HepG2 (cell line): ENCODE measurements around the gene SPAG9. TPM values are rescaled to one million over a fixed set of nuclear protein-coding genes. Genes with fewer than 3 reads are reported as not detected.

Experiments used
- ATF7 ChIP-seq, 2 experiments: fragments of 450-650 bp in 1 of 2; sonication (generic) in 1 of 2; formaldehyde crosslinking in 1 of 2; IDR thresholded peaks; 2 replicates each; pipeline versions ENCODE4 v1.4.0 to v1.6.1; 2016 to 2020; ENCODE audit warnings: antibody characterized with exemption in 1 of 2, mild to moderate bottlenecking in 1 of 2, missing genetic modification reagents in 1 of 2
- CBX1 ChIP-seq: IDR thresholded peaks from one replicate; pipeline ENCODE4 v1.6.1; 2016; ENCODE audit warnings: antibody characterized with exemption, low read depth
- CTCF ChIP-seq: sonication (generic); formaldehyde crosslinking; IDR thresholded peaks from 2 replicates; pipeline ENCODE4 v1.5.0; 2020; ENCODE audit warnings: mild to moderate bottlenecking, missing genetic modification reagents, moderate library complexity
- GPN1 ChIP-seq: sonication (generic); formaldehyde crosslinking; IDR thresholded peaks from 2 replicates; pipeline ENCODE4 v1.5.1; 2020; ENCODE audit warnings: missing genetic modification reagents, borderline replicate concordance
- IKZF1 ChIP-seq: fragments of 450-650 bp; IDR thresholded peaks from 2 replicates; pipeline ENCODE4 v1.7.1; 2016
- JUN ChIP-seq: sonication (generic); formaldehyde crosslinking; IDR thresholded peaks from 2 replicates; pipeline ENCODE4 v1.4.0; 2020; ENCODE audit warnings: mild to moderate bottlenecking, missing genetic modification reagents
- MAFF ChIP-seq: IDR thresholded peaks from 2 replicates; pipeline ENCODE4 v1.6.1; 2011; ENCODE audit warnings: low read depth, low read length, improper control_type of control experiment
- MIER3 ChIP-seq: IDR thresholded peaks from 2 replicates; pipeline ENCODE4 v1.6.1; 2016; ENCODE audit warnings: missing compliant biosample characterization, borderline replicate concordance
- MXD3 ChIP-seq: IDR thresholded peaks from 2 replicates; pipeline ENCODE4 v1.6.1; 2016; ENCODE audit warnings: mild to moderate bottlenecking, missing biosample characterization, missing genetic modification reagents
- NFKBIZ ChIP-seq: IDR thresholded peaks from 2 replicates; pipeline ENCODE4 v1.6.1; 2018; ENCODE audit warnings: missing genetic modification reagents, missing compliant biosample characterization
- NFYC ChIP-seq: IDR thresholded peaks from 2 replicates; pipeline ENCODE4 v1.6.1; 2016; ENCODE audit warnings: missing genetic modification reagents, missing compliant biosample characterization
- PHF8 ChIP-seq: sonication (generic); formaldehyde crosslinking; IDR thresholded peaks from 2 replicates; pipeline ENCODE4 v1.5.0; 2020; ENCODE audit warnings: missing genetic modification reagents
- PITX1 ChIP-seq: sonication (generic); formaldehyde crosslinking; IDR thresholded peaks from 2 replicates; pipeline ENCODE4 v1.5.1; 2020; ENCODE audit warnings: mild to moderate bottlenecking, missing genetic modification reagents
- RAD21 ChIP-seq: fragments of 450-650 bp; formaldehyde crosslinking; IDR thresholded peaks from 2 replicates; pipeline ENCODE4 v1.5.0; 2020; ENCODE audit warnings: mild to moderate bottlenecking
- RXRA ChIP-seq: sonication (generic); formaldehyde crosslinking; IDR thresholded peaks from 2 replicates; pipeline ENCODE4 v1.5.1; 2020; ENCODE audit warnings: missing genetic modification reagents
- SIN3B ChIP-seq: fragments of 150-350 bp; IDR thresholded peaks from 2 replicates; pipeline ENCODE4 v1.6.1; 2014; ENCODE audit warnings: low read length
- ZFP62 ChIP-seq: sonication (generic); formaldehyde crosslinking; IDR thresholded peaks from 2 replicates; pipeline ENCODE4 v1.4.0; 2020; ENCODE audit warnings: missing genetic modification reagents
- ZFP82 ChIP-seq: sonication (generic); formaldehyde crosslinking; IDR thresholded peaks from 2 replicates; pipeline ENCODE4 v1.5.1; 2020; ENCODE audit warnings: mild to moderate bottlenecking, missing genetic modification reagents, borderline replicate concordance
- ZFP91 ChIP-seq: sonication (generic); formaldehyde crosslinking; IDR thresholded peaks from 2 replicates; pipeline ENCODE4 v1.9.0; 2022; ENCODE audit warnings: missing genetic modification reagents, mild to moderate bottlenecking, borderline replicate concordance
- ZNF138 ChIP-seq: sonication (generic); formaldehyde crosslinking; IDR thresholded peaks from 2 replicates; pipeline ENCODE4 v1.5.0; 2020; ENCODE audit warnings: mild to moderate bottlenecking, low read depth, missing genetic modification reagents
- ZNF282 ChIP-seq: fragments of 450-650 bp; IDR thresholded peaks from 2 replicates; pipeline ENCODE4 v1.6.1; 2018; ENCODE audit not compliant: partially characterized antibody
- ZNF773 ChIP-seq: sonication (generic); formaldehyde crosslinking; IDR thresholded peaks from 2 replicates; pipeline ENCODE4 v1.4.0; 2020; ENCODE audit warnings: missing genetic modification reagents, borderline replicate concordance
- ZNF841 ChIP-seq: sonication (generic); formaldehyde crosslinking; IDR thresholded peaks from 2 replicates; pipeline ENCODE4 v1.8.1; 2023; ENCODE audit warnings: missing genetic modification reagents, borderline replicate concordance
- polyA plus RNA-seq, 8 experiments: library from polyadenylated mRNA; depleted of rRNA in 3 of 8; stranded (reverse) in 7 of 8; unstranded in 1 of 8; fragments of >200 nt; fragmentation: Illumina TruSeq in 4 of 8; extraction: Trizol in 4 of 8; gene quantifications; 2 replicates each; pipeline versions ENCODE4 v1.2.1 to v1.2.3, GENCODE V29; 2011 to 2016; ENCODE audit warnings: low read depth in 4 of 8, missing spikeins in 1 of 8, mixed read lengths in 1 of 8; ENCODE audit not compliant: insufficient read depth in 1 of 8
- total RNA-seq, 5 experiments: library from RNA; depleted of rRNA; stranded (reverse); fragments of >200 nt; fragmentation: Illumina TruSeq; extraction: Trizol; gene quantifications; 2 replicates each; pipeline ENCODE4 v1.2.3, GENCODE V29; 2016; ENCODE audit warnings: low read depth in 1 of 5
- TF ChIP-seq, protein P1 (sequence below): sonication (generic); formaldehyde crosslinking; IDR thresholded peaks from 2 replicates; pipeline ENCODE4 v1.5.0; 2020; ENCODE audit warnings: mild to moderate bottlenecking, missing genetic modification reagents
- TF ChIP-seq, protein P2 (sequence below): sonication (generic); formaldehyde crosslinking; IDR thresholded peaks from 2 replicates; pipeline ENCODE4 v1.4.0; 2020; ENCODE audit warnings: mild to moderate bottlenecking, missing genetic modification reagents

Gene SPAG9
- total and polyA plus RNA-seq, 2 of the 13 experiments (the other 11 are each of a cell fraction or from before 2014, with no cell fraction given) = 43.2 to 78.6 TPM

DNA sequence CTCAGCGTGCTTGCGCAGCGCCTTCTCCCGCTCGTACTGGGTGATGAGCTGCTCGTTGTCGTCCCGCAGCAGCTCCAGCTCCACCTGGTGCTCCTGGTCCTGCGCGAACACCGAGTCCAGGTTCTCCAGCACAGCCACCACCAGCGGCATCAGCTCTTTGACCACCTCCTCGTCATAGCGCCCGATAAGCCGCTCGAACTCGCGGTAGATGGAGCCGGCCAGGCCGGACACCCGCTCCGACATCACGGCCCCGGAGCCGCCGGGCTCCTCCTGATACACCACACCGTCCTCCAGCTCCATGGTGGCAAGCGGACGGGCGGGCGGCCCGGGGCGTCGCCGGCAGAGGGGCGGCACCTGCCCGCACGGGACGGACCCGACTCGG is 320 bp downstream of the SPAG9 start (continued):
- no peak for TF ChIP-seq ZFP82
- no peak for TF ChIP-seq JUN (CRISPR knock-in tag)
- no peak for TF ChIP-seq CBX1
- peak; percentile 35 for TF ChIP-seq CTCF
- peak; percentile 28; the same call in 1 of the 2 replicates for TF ChIP-seq ZNF138
- TF ChIP-seq, protein P1, sequence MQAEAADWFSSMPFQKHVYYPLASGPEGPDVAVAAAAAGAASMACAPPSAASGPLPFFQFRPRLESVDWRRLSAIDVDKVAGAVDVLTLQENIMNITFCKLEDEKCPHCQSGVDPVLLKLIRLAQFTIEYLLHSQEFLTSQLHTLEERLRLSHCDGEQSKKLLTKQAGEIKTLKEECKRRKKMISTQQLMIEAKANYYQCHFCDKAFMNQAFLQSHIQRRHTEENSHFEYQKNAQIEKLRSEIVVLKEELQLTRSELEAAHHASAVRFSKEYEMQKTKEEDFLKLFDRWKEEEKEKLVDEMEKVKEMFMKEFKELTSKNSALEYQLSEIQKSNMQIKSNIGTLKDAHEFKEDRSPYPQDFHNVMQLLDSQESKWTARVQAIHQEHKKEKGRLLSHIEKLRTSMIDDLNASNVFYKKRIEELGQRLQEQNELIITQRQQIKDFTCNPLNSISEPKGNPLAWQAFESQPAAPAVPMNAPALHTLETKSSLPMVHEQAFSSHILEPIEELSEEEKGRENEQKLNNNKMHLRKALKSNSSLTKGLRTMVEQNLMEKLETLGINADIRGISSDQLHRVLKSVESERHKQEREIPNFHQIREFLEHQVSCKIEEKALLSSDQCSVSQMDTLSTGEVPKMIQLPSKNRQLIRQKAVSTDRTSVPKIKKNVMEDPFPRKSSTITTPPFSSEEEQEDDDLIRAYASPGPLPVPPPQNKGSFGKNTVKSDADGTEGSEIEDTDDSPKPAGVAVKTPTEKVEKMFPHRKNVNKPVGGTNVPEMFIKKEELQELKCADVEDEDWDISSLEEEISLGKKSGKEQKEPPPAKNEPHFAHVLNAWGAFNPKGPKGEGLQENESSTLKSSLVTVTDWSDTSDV = peak; percentile 79
- no peak for TF ChIP-seq ZFP62 (CRISPR knock-in tag)
- no peak for TF ChIP-seq SIN3B
- no peak for TF ChIP-seq ZNF841
- TF ChIP-seq MAFF = no peak
- TF ChIP-seq ZFP91 (CRISPR knock-in tag) = peak; percentile 47
- TF ChIP-seq PITX1 (CRISPR knock-in tag) = 0 out of 2 replicates have a peak, but pooled peaks have one; percentile 21
- TF ChIP-seq PHF8 (CRISPR knock-in tag) = peak; percentile 59
- TF ChIP-seq NFKBIZ (CRISPR knock-in tag) = no peak
- no peak for TF ChIP-seq MIER3
- TF ChIP-seq ATF7 (IDR thresholded peaks at IDR 0.05) = no peak
- TF ChIP-seq ATF7 (CRISPR knock-in tag; IDR thresholded peaks at IDR 0.05) = no peak
- TF ChIP-seq MXD3 (CRISPR knock-in tag) = 0 out of 2 replicates have a peak, but pooled peaks have one; percentile 29
- no peak; the same call in 1 of the 2 replicates for TF ChIP-seq NFYC (CRISPR knock-in tag)
- TF ChIP-seq ZNF773 = 0 out of 2 replicates have a peak, but pooled peaks have one; percentile 44
- no peak for TF ChIP-seq IKZF1
- TF ChIP-seq RAD21 (CRISPR knock-in tag) = no peak
- TF ChIP-seq GPN1 = peak; percentile 88
- peak; percentile 13; the same call in 1 of the 2 replicates for TF ChIP-seq RXRA
- no peak for TF ChIP-seq ZNF282
- TF ChIP-seq, protein P2, sequence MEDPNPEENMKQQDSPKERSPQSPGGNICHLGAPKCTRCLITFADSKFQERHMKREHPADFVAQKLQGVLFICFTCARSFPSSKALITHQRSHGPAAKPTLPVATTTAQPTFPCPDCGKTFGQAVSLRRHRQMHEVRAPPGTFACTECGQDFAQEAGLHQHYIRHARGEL (CRISPR knock-in tag) = no peak
